OCI-LY7 (cell line): ENCODE measurements around the gene ATP11C. TPM values are rescaled to one million over a fixed set of nuclear protein-coding genes. Genes with fewer than 3 reads are reported as not detected.

Experiments used
- BruUV-seq: library from RNA; stranded (reverse); fragments of 400-500 nt; replicated peaks from 2 replicates; lab custom pipeline; 2021; lab: Mats Ljungman, UMichigan
- CTCF ChIA-PET: fragments of 300-600 bp; sonication (Branson Sonifier 250); formaldehyde crosslinking; loops from one replicate; lab custom pipeline; 2022; ENCODE audit warnings: antibody characterized with exemption; ENCODE audit not compliant: unreplicated experiment; lab: Charles Lee
- POLR2A ChIA-PET: fragments of 300-600 bp; sonication (Branson Sonifier 250); formaldehyde crosslinking; loops from one replicate; lab custom pipeline; 2022; ENCODE audit warnings: antibody characterized with exemption; lab: Charles Lee
- DNase-seq: peaks from one replicate; pipeline ENCODE4 v3.0.0-alpha.2; 2015; ENCODE audit warnings: low spot score
- H2AFZ ChIP-seq: fragments of 200-600 bp; sonication (generic), shearing (Covaris generic); 2 replicates; pipeline ENCODE4 v1.6.1; 2014; ENCODE audit warnings: mild to moderate bottlenecking, antibody characterized with exemption, low read length, moderate library complexity
- H3K27ac ChIP-seq: fragments of 200-600 bp; sonication (generic); 2 replicates; pipeline ENCODE4 v1.5.1; 2014; ENCODE audit warnings: mixed run types, low read depth, mild to moderate bottlenecking, moderate library complexity, low read length, inconsistent platforms; ENCODE audit not compliant: poor library complexity, severe bottlenecking
- H3K36me3 ChIP-seq: fragments of 200-600 bp; sonication (generic); 2 replicates; pipeline ENCODE4 v1.6.1; 2014; ENCODE audit warnings: mild to moderate bottlenecking, antibody characterized with exemption, low read length, moderate library complexity, mixed read lengths; ENCODE audit not compliant: insufficient read depth
- H3K4me1 ChIP-seq: fragments of 200-600 bp; sonication (generic); 2 replicates; pipeline ENCODE4 v1.5.1; 2014; ENCODE audit warnings: mild to moderate bottlenecking, low read length; ENCODE audit not compliant: insufficient read depth, poor library complexity, severe bottlenecking
- H3K4me2 ChIP-seq: fragments of 200-600 bp; sonication (generic); 2 replicates; pipeline ENCODE4 v1.6.1; 2014; ENCODE audit warnings: mild to moderate bottlenecking, low read length
- H3K4me3 ChIP-seq: fragments of 200-600 bp; sonication (generic); 2 replicates; pipeline ENCODE4 v1.5.1; 2014; ENCODE audit warnings: mild to moderate bottlenecking, low read depth, low read length; ENCODE audit not compliant: poor library complexity, severe bottlenecking
- H3K79me2 ChIP-seq: fragments of 200-600 bp; sonication (generic); 2 replicates; pipeline ENCODE4 v1.6.1; 2016; ENCODE audit warnings: low read depth, mild to moderate bottlenecking, low read length, moderate library complexity, mixed read lengths; ENCODE audit not compliant: insufficient read depth
- H3K9me2 ChIP-seq: fragments of 200-600 bp; sonication (generic); 2 replicates; pipeline ENCODE4 v1.6.1; 2016; ENCODE audit warnings: mild to moderate bottlenecking, low read length, mixed read lengths; ENCODE audit not compliant: insufficient read depth
- H3K9me3 ChIP-seq: fragments of 200-600 bp; sonication (generic); 2 replicates; pipeline ENCODE4 v1.6.1; 2014; ENCODE audit warnings: mild to moderate bottlenecking, mixed run types, low read length, mixed read lengths
- H4K20me1 ChIP-seq: fragments of 200-600 bp; sonication (generic); 2 replicates; pipeline ENCODE4 v1.6.1; 2014; ENCODE audit warnings: mild to moderate bottlenecking, antibody characterized with exemption, low read length, moderate library complexity, mixed read lengths; ENCODE audit not compliant: insufficient read depth
- EZH2phosphoT487 ChIP-seq: fragments of 200-600 bp; sonication (generic); IDR thresholded peaks from 2 replicates; pipeline ENCODE4 v1.6.1; 2018; ENCODE audit warnings: low read depth, borderline replicate concordance, mild to moderate bottlenecking, mixed run types, antibody characterized with exemption, low read length, moderate library complexity, mixed read lengths
- intact Hi-C: fragments of 100-400 bp; cut with micrococcal nuclease; formaldehyde crosslinking; loops from one replicate; pipeline ENCODE4 v1.10.0; 2022; ENCODE audit not compliant: unreplicated experiment
- total RNA-seq, 2 experiments: library from RNA; depleted of rRNA in 1 of 2; stranded (reverse); fragments of >200 nt in 1 of 2; shearing (Covaris generic) in 1 of 2; gene quantifications; 2 replicates each; pipeline ENCODE4 v1.2.3, GENCODE V29; 2014 to 2022
- TF ChIP-seq, protein P1 (sequence below): fragments of 200-600 bp; sonication (generic); conservative IDR thresholded peaks from 2 replicates; pipeline ENCODE4 v1.5.1; 2014; ENCODE audit warnings: mild to moderate bottlenecking, antibody characterized with exemption, low read length, moderate library complexity, mixed read lengths

Gene ATP11C
- total RNA-seq, 2 experiments from 2014 or later = 20.9 to 25.2 TPM

DNA sequence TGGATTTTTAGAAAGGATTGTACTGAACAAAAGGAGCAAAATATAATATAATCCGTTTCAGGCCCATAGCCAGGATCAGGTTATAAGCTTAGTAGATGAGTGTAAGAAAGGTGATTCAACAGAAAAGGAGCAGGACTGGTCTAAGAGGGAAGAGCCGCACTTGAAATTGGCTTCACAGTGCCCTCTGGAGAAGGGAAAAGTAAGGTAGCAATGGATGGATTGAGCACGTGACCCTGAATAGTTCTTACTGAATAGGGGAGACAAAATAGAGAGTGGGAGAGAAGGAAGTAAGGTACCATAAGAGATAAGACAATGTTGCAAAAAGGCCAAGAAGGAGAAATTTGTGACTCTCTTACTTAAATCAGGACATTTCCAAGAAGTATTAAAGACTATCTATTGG lies 16.9 kb upstream of the ATP11C start:
- BruUV-seq = no TSS peak
- Histone ChIP-seq H3K36me3 (no peaks in the 10 kb centered on the region), H3K4me1 (no peaks in the 10 kb centered on the region), H3K9me2 (no peaks in the 10 kb centered on the region), H2AFZ (no peak overlapping the region), H3K79me2 (no peaks in the 10 kb centered on the region), H4K20me1 (no peaks in the 10 kb centered on the region), H3K9me3 (no peaks in the 10 kb centered on the region), H3K4me2 (no peak overlapping the region), H3K4me3 (no peak overlapping the region), H3K27ac (no peak overlapping the region)
- ChIA-PET CTCF (no interaction called here), POLR2A (interaction anchor here (0.5 kb wide), 1 partner anchor 256 kb away, joined by 5 read pairs; no protein-coding TSS in a partner anchor)
- intact Hi-C loops = no loop called here
- DNase-seq = no peak
- no peak for TF ChIP-seq EZH2phosphoT487
- TF ChIP-seq, protein P1, sequence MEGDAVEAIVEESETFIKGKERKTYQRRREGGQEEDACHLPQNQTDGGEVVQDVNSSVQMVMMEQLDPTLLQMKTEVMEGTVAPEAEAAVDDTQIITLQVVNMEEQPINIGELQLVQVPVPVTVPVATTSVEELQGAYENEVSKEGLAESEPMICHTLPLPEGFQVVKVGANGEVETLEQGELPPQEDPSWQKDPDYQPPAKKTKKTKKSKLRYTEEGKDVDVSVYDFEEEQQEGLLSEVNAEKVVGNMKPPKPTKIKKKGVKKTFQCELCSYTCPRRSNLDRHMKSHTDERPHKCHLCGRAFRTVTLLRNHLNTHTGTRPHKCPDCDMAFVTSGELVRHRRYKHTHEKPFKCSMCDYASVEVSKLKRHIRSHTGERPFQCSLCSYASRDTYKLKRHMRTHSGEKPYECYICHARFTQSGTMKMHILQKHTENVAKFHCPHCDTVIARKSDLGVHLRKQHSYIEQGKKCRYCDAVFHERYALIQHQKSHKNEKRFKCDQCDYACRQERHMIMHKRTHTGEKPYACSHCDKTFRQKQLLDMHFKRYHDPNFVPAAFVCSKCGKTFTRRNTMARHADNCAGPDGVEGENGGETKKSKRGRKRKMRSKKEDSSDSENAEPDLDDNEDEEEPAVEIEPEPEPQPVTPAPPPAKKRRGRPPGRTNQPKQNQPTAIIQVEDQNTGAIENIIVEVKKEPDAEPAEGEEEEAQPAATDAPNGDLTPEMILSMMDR = no peak

DNA sequence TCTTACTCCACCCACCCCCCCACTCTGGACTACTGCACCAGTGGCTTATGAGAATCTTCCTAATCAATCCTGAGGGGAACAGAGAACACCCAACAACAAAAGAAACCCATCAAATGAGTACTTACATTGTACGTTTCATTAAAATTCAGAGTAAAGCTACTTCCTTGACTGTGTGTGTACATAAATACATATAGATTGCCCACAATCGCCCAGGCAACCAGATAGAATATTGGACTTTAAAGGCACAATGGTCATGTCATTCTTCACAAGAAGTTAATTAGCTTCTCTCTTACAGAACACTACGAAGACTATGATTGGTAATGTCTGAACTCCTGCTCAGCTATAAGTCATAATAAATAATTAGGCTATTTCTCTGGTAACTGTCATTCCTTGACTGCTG lies 12.2 kb upstream of the ATP11C start:
- no peak for DNase-seq
- Histone ChIP-seq H3K4me2 (no peak overlapping the region), H3K4me3 (no peak overlapping the region), H4K20me1 (no peaks in the 10 kb centered on the region), H3K36me3 (no peaks in the 10 kb centered on the region), H3K4me1 (no peaks in the 10 kb centered on the region), H3K79me2 (no peaks in the 10 kb centered on the region), H2AFZ (no peak overlapping the region), H3K27ac (no peak overlapping the region), H3K9me2 (no peaks in the 10 kb centered on the region), H3K9me3 (no peaks in the 10 kb centered on the region)
- ChIA-PET POLR2A (interaction anchor here (0.6 kb wide), 1 partner anchor 12 kb away, joined by 4 read pairs; no protein-coding TSS in a partner anchor), CTCF (no interaction called here)
- no peak for TF ChIP-seq EZH2phosphoT487
- TF ChIP-seq, protein P1 = no peak
- intact Hi-C loops = no loop called here
- no TSS peak for BruUV-seq

DNA sequence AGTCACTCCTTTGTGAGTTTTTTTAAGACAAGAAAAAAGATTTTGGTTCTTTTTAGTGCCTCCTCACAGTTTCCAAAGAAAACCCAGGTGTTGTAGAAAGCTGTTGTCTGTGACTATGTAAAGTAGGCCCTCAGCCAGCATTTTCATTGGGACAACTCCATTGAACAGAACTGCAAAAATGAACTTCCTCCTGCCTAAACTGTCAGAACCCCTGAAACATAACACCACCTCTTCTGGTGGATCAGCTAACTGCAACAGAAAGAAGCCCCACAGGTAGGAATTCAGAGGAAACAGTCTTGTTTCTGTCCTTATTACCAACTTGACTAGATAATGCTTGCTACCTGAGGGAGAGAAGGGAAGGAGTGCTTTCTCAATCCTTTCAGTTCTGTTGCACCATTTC lies 3.4 kb upstream of the ATP11C start:
- ChIA-PET CTCF (no interaction called here), POLR2A (no interaction called here)
- H3K79me2 ChIP-seq = no peaks in the 10 kb centered on the region; the same call in 1 of the 2 replicates
- DNase-seq = peak; percentile 47
- TF ChIP-seq EZH2phosphoT487 = no peak
- TF ChIP-seq, protein P1 = peak; percentile 49
- H3K4me3 ChIP-seq = no peak overlapping the region
- H4K20me1 ChIP-seq = no peaks in the 10 kb centered on the region
- H3K36me3 ChIP-seq = no peaks in the 10 kb centered on the region
- no peaks in the 10 kb centered on the region for H3K9me3 ChIP-seq
- no peak overlapping the region for H3K27ac ChIP-seq
- peak overlapping the region; percentile 41; the same call in 1 of the 2 replicates for H2AFZ ChIP-seq
- H3K4me1 ChIP-seq = peaks cover 15% of the 10 kb centered on the region
- intact Hi-C loops = no loop called here
- H3K9me2 ChIP-seq = no peaks in the 10 kb centered on the region
- no TSS peak for BruUV-seq
- no peak overlapping the region for H3K4me2 ChIP-seq
